HUES6 (cell line): ENCODE measurements around the gene USB1.
"Not testable (repeated sequence)": the region's sequence is repeated elsewhere in the genome, so short reads cannot be mapped to it uniquely, and the experiment has no call there.

ENCODE experiments used
- H3K27ac ChIP-seq: 2 replicates; pipeline ENCODE4 v1.7.0; 2013; ENCODE audit warnings: low read depth, mild to moderate bottlenecking, low read length, inconsistent platforms
- H3K27me3 ChIP-seq: 2 replicates; pipeline ENCODE4 v1.6.1; 2013; ENCODE audit warnings: low read length; ENCODE audit not compliant: control insufficient read depth, insufficient read depth
- H3K36me3 ChIP-seq: 2 replicates; pipeline ENCODE4 v1.6.1; 2013; ENCODE audit warnings: low read length; ENCODE audit not compliant: control insufficient read depth, insufficient read depth
- H3K4me1 ChIP-seq: 2 replicates; pipeline ENCODE4 v1.6.1; 2013; ENCODE audit warnings: low read length; ENCODE audit not compliant: control insufficient read depth, insufficient read depth
- H3K4me3 ChIP-seq: 2 replicates; pipeline ENCODE4 v1.5.1; 2013; ENCODE audit warnings: low read depth, low read length
- H3K9ac ChIP-seq: one replicate; pipeline ENCODE4 v1.6.1; 2013; ENCODE audit warnings: mild to moderate bottlenecking, low read length
- H3K9me3 ChIP-seq: 2 replicates; pipeline ENCODE4 v1.6.1; 2013; ENCODE audit warnings: low read depth, low read length; ENCODE audit not compliant: control insufficient read depth, insufficient read depth

Gene USB1

DNA sequence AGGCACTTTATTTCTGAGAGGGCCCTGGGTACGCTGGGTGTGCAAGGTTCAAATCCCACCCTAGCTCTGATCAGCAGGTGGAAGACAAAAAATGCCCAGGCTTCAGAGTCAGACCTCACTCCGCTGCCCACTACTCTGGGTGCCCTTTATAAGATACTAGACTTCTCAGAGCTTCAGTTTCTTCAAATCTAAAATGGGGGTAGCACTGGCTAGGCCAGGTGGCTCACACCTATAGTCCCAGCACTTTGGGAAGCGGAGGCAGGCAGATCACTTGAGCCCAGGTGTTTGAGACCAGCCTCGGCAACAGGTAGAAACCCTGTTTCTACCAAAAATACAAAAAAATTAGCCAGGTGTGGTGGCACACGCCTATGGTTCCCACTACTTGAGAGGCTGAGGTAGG is 1.7 kb downstream of the USB1 start:
- H3K4me3 ChIP-seq: no peak overlapping the region
- H3K4me1 ChIP-seq: peaks cover 24% of the 10 kb centered on the region
- peaks cover 30% of the 10 kb centered on the region for H3K36me3 ChIP-seq
- H3K9ac ChIP-seq: no peak overlapping the region
- no peak overlapping the region for H3K27ac ChIP-seq
- H3K9me3 ChIP-seq: no peaks in the 10 kb centered on the region; the same call in 1 of the 2 replicates
- H3K27me3 ChIP-seq: no peaks in the 10 kb centered on the region

- H3K27me3 ChIP-seq, H3K27ac ChIP-seq, H3K4me1 ChIP-seq, H3K4me3 ChIP-seq, H3K9ac ChIP-seq, H3K9me3 ChIP-seq: not testable (repeated sequence)
- peaks cover 31% of the 10 kb centered on the region for H3K36me3 ChIP-seq
These were observed 3.5 kb downstream of the USB1 start for GRCh38 chr16:58004736-58005135.

- no peaks in the 10 kb centered on the region; the same call in 1 of the 2 replicates for H3K9me3 ChIP-seq
- no peak overlapping the region; the same call in 1 of the 2 replicates for H3K4me3 ChIP-seq
- no peaks in the 10 kb centered on the region for H3K27me3 ChIP-seq
- H3K36me3 ChIP-seq: peaks cover 44% of the 10 kb centered on the region
- H3K9ac ChIP-seq: peak overlapping the region; percentile 63
- peaks cover 35% of the 10 kb centered on the region; the same call in 1 of the 2 replicates for H3K4me1 ChIP-seq
- H3K27ac ChIP-seq: peak overlapping the region; percentile 79; the same call in 1 of the 2 replicates
These were observed 8.7 kb downstream of the USB1 start for GRCh38 chr16:58009856-58010416.

DNA sequence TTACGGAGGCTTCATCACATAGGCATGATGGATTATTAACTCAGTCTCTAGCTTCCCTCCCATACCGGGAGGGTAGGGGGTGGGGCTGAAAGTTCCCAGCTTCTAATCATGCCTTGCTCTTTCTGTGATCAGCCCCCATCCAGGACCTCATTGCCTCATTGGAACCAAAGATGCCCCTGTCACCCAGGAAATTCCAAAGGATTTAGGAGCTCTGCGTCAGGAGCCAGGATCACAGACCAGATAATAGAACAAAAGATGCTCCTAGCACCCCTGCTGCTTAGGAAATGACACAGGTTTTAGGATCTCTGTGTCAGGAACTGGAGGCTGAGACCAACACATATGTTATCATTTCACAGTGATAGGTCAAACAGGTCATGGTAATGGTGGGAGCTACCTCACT is 9.7 kb downstream of the USB1 start:
- peaks cover 45% of the 10 kb centered on the region for H3K36me3 ChIP-seq
- no peaks in the 10 kb centered on the region for H3K27me3 ChIP-seq

GRCh38 chr16:58011652-58012051 is 10.4 kb downstream of the USB1 start:
- Histone ChIP-seq H3K9ac (peak overlapping the region; percentile 56), H3K9me3 (no peaks in the 10 kb centered on the region; the same call in 1 of the 2 replicates), H3K4me3 (no peak overlapping the region), H3K27ac (peak overlapping the region; percentile 49; the same call in 1 of the 2 replicates), H3K27me3 (no peaks in the 10 kb centered on the region), H3K4me1 (peaks cover 35% of the 10 kb centered on the region; the same call in 1 of the 2 replicates), H3K36me3 (peaks cover 42% of the 10 kb centered on the region)

More for the DNA sequence above, 9.7 kb downstream of the USB1 start:
- Histone ChIP-seq H3K4me3 (no peak overlapping the region; the same call in 1 of the 2 replicates), H3K9ac (peak overlapping the region; percentile 63), H3K4me1 (peaks cover 35% of the 10 kb centered on the region; the same call in 1 of the 2 replicates), H3K27ac (peak overlapping the region; percentile 79; the same call in 1 of the 2 replicates), H3K9me3 (no peaks in the 10 kb centered on the region; the same call in 1 of the 2 replicates)

DNA sequence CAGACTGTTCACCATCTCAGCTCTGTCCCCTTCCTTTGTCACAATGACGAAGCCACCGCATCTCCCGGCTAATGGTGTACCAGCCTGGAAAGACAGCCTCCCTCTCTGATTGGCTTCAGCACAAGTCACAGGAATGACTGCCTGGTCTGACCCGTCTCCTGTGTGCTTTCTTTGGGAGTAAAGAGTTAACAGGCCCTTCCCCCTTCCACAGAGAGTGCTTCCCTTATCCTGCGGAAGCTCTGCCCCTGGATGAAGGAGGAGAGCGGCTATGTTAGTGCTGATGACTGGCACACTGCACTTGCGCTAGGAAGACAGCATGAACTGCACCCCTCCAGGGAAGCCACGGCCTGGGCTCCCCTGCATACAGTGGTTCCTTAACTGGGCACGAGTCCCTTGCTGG is 11.3 kb downstream of the USB1 start:
- H3K36me3 ChIP-seq: peaks cover 38% of the 10 kb centered on the region
- H3K9me3 ChIP-seq: no peaks in the 10 kb centered on the region
- no peaks in the 10 kb centered on the region for H3K27me3 ChIP-seq
- H3K27ac ChIP-seq: peak overlapping the region; percentile 48; the same call in 1 of the 2 replicates
- no peak overlapping the region for H3K4me3 ChIP-seq
- H3K9ac ChIP-seq: peak overlapping the region; percentile 24
- peaks cover 35% of the 10 kb centered on the region; the same call in 1 of the 2 replicates for H3K4me1 ChIP-seq

- no peaks in the 10 kb centered on the region for H3K9me3 ChIP-seq
- H3K4me1 ChIP-seq: peaks cover 35% of the 10 kb centered on the region; the same call in 1 of the 2 replicates
- no peak overlapping the region for H3K27ac ChIP-seq
- H3K27me3 ChIP-seq: no peaks in the 10 kb centered on the region
- peaks cover 38% of the 10 kb centered on the region for H3K36me3 ChIP-seq
- peak overlapping the region; percentile 24 for H3K9ac ChIP-seq
- H3K4me3 ChIP-seq: no peak overlapping the region
These were observed 12.2 kb downstream of the USB1 start for GRCh38 chr16:58013201-58013956.

- no peaks in the 10 kb centered on the region for H3K27me3 ChIP-seq
- H3K4me3 ChIP-seq: no peak overlapping the region
- peaks cover 22% of the 10 kb centered on the region for H3K36me3 ChIP-seq
- H3K27ac ChIP-seq: no peak overlapping the region
- H3K9me3 ChIP-seq: no peaks in the 10 kb centered on the region
- H3K9ac ChIP-seq: no peak overlapping the region
- peaks cover 12% of the 10 kb centered on the region; the same call in 1 of the 2 replicates for H3K4me1 ChIP-seq
These were observed 15.7 kb downstream of the USB1 start for GRCh38 chr16:58016840-58017446.

DNA sequence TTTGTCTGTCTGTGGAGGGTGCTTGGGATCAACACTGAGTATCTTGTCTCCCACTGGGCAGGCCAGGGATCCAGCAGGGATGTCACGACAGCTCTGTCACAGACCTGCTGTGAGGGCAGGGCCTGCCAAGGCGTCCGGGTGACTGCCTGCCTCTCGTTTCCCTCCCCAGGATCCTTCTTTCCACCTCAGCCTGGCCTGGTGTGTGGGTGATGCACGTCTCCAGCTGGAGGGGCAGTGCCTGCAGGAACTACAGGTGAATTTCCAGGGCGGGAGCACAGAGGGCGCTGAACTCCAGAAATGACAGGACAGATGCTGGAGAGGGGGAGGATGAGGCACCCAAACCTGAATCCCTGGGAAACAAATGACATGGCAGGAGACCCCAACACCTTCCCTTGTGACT is 17.6 kb downstream of the USB1 start:
- Histone ChIP-seq H3K4me3 (no peak overlapping the region), H3K27me3 (no peaks in the 10 kb centered on the region), H3K36me3 (peaks cover 10% of the 10 kb centered on the region), H3K9me3 (no peaks in the 10 kb centered on the region), H3K27ac (no peak overlapping the region), H3K4me1 (peaks cover 18% of the 10 kb centered on the region), H3K9ac (no peak overlapping the region)

DNA sequence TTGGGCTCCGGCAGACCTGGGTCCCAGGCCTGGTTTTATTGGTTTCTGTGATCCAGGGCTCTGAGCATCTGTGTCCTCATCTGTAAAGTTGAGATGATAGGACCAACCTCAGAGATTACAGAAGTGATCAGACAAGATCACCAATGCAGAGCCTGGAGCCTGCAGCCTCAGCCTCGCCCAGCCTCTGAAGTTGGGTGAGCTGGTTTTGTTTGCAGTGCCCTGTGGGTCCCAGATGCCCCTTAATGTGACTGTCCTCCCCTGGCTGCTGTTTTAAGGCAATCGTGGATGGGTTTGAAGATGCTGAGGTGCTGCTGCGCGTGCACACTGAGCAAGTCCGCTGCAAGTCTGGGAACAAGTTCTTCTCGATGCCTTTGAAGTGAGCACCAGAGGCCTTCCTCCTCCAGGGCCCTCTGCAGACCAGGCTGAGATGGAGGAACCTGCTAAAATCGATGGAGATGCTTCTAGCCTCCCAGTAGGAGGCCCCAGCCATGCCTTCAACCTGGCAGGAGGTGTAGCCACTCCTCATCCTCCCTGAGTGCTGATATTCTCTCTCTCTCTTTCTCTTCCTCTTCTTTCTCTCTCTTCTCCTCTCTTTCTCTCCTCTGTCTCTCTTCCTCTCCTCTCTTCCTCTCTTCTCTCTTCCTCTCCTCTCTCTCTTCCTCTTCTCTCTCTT is 18.8 kb downstream of the USB1 start:
- Histone ChIP-seq H3K36me3 (peaks cover 9% of the 10 kb centered on the region), H3K27ac (no peak overlapping the region), H3K9ac (no peak overlapping the region)

More for the DNA sequence above, 18.8 kb downstream of the USB1 start:
- H3K4me3 ChIP-seq: no peak overlapping the region
- H3K27me3 ChIP-seq: no peaks in the 10 kb centered on the region
- H3K4me1 ChIP-seq: peaks cover 29% of the 10 kb centered on the region
- H3K9me3 ChIP-seq: no peaks in the 10 kb centered on the region
